HEK293 (cell line): Measurements from ENCODE around the gene NFKBIE.
A peak's percentile ranks its signal among the peaks of the same experiment; 100 is the strongest.

ENCODE experiments used
- CTCF ChIA-PET: fragments of 350-600 bp; formaldehyde crosslinking; extraction: SDS; loops from one replicate; lab custom pipeline; 2021; ENCODE audit warnings: antibody characterized with exemption; lab: Yijun Ruan, JAX
- POLR2A ChIA-PET: fragments of 300-600 bp; formaldehyde crosslinking; extraction: SDS; loops from one replicate; lab custom pipeline; 2020; ENCODE audit warnings: antibody characterized with exemption, inconsistent platforms; lab: Yijun Ruan, JAX
- H3K27ac ChIP-seq: fragments of 200-500 bp; sonication (Bioruptor generic); 2 replicates; pipeline ENCODE4 v1.5.1; 2014; ENCODE audit warnings: low read depth, low read length, control low read depth, inconsistent platforms; ENCODE audit errors: extremely low read depth
- H3K36me3 ChIP-seq, 2 experiments: fragments of 200-500 bp in 1 of 2; sonication (Bioruptor generic) in 1 of 2; 1 replicate in 1 of 2; 2 replicates in 1 of 2; pipeline ENCODE4 v1.5.1; 2014 to 2017; ENCODE audit warnings: inconsistent platforms in 2 of 2, low read length in 2 of 2; ENCODE audit not compliant: control insufficient read depth in 2 of 2, insufficient read depth in 1 of 2
- H3K4me1 ChIP-seq: fragments of 200-500 bp; sonication (Bioruptor generic); 2 replicates; pipeline ENCODE4 v1.5.1; 2014; ENCODE audit warnings: mild to moderate bottlenecking, low read length, inconsistent platforms; ENCODE audit not compliant: control insufficient read depth, insufficient read depth
- H3K4me3 ChIP-seq: 2 replicates; pipeline ENCODE4 v1.5.1; 2011; ENCODE audit warnings: low read depth, mild to moderate bottlenecking, control low read depth, low read length, moderate library complexity
- H3K9me3 ChIP-seq: fragments of 200-500 bp; sonication (Bioruptor generic); 2 replicates; pipeline ENCODE4 v1.5.1; 2014; ENCODE audit warnings: low read depth, low read length, inconsistent platforms; ENCODE audit not compliant: control insufficient read depth, insufficient read depth
- EGR2 ChIP-seq: fragments of 450-650 bp; formaldehyde crosslinking; IDR thresholded peaks from 2 replicates; pipeline ENCODE4 v1.5.1; 2016; ENCODE audit warnings: low read depth, missing biosample characterization, missing genetic modification characterization
- GLIS1 ChIP-seq: fragments of 450-650 bp; formaldehyde crosslinking; IDR thresholded peaks from 2 replicates; pipeline ENCODE4 v1.5.1; 2016; ENCODE audit warnings: missing biosample characterization, missing genetic modification characterization
- GLIS2 ChIP-seq: fragments of 450-650 bp; formaldehyde crosslinking; IDR thresholded peaks from 2 replicates; pipeline ENCODE4 v1.5.1; 2016; ENCODE audit warnings: missing biosample characterization, missing genetic modification characterization
- KLF1 ChIP-seq: fragments of 450-650 bp; formaldehyde crosslinking; IDR thresholded peaks from 2 replicates; pipeline ENCODE4 v1.5.1; 2016; ENCODE audit warnings: missing biosample characterization, missing genetic modification characterization
- PRDM10 ChIP-seq: fragments of 450-650 bp; formaldehyde crosslinking; IDR thresholded peaks from 2 replicates; pipeline ENCODE4 v1.5.1; 2016; ENCODE audit warnings: missing biosample characterization, missing genetic modification characterization
- RBAK ChIP-seq: fragments of 450-650 bp; formaldehyde crosslinking; IDR thresholded peaks from 2 replicates; pipeline ENCODE4 v1.5.1; 2016; ENCODE audit warnings: missing biosample characterization, missing genetic modification characterization
- SCRT1 ChIP-seq: fragments of 450-650 bp; formaldehyde crosslinking; IDR thresholded peaks from 2 replicates; pipeline ENCODE4 v1.5.1; 2016; ENCODE audit warnings: missing biosample characterization, missing genetic modification characterization, borderline replicate concordance
- SCRT2 ChIP-seq: fragments of 450-650 bp; formaldehyde crosslinking; IDR thresholded peaks from 2 replicates; pipeline ENCODE4 v1.5.1; 2016; ENCODE audit warnings: missing biosample characterization, missing genetic modification characterization
- SP2 ChIP-seq: fragments of 450-650 bp; formaldehyde crosslinking; IDR thresholded peaks from 2 replicates; pipeline ENCODE4 v1.5.1; 2016; ENCODE audit warnings: missing biosample characterization, missing genetic modification characterization
- WT1 ChIP-seq: fragments of 450-650 bp; formaldehyde crosslinking; IDR thresholded peaks from 2 replicates; pipeline ENCODE4 v1.5.1; 2016; ENCODE audit warnings: missing biosample characterization, missing genetic modification characterization
- YY2 ChIP-seq: fragments of 450-650 bp; formaldehyde crosslinking; IDR thresholded peaks from 2 replicates; pipeline ENCODE4 v1.5.1; 2016; ENCODE audit warnings: missing biosample characterization, missing genetic modification characterization
- ZBTB44 ChIP-seq: fragments of 450-650 bp; IDR thresholded peaks from 2 replicates; pipeline ENCODE4 v1.5.1; 2018; ENCODE audit warnings: missing biosample characterization, mild to moderate bottlenecking, missing genetic modification characterization
- ZNF114 ChIP-seq: fragments of 450-650 bp; formaldehyde crosslinking; IDR thresholded peaks from 2 replicates; pipeline ENCODE4 v1.5.0; 2017; ENCODE audit warnings: missing biosample characterization, missing genetic modification characterization
- ZNF202 ChIP-seq: fragments of 450-650 bp; formaldehyde crosslinking; IDR thresholded peaks from 2 replicates; pipeline ENCODE4 v1.5.1; 2016; ENCODE audit warnings: missing biosample characterization, missing genetic modification characterization, borderline replicate concordance
- ZNF214 ChIP-seq: fragments of 450-650 bp; formaldehyde crosslinking; IDR thresholded peaks from 2 replicates; pipeline ENCODE4 v1.5.1; 2017; ENCODE audit warnings: missing biosample characterization, mild to moderate bottlenecking, missing genetic modification characterization, borderline replicate concordance
- ZNF335 ChIP-seq: fragments of 450-650 bp; formaldehyde crosslinking; conservative IDR thresholded peaks from 2 replicates; pipeline ENCODE4 v1.5.1; 2016; ENCODE audit warnings: missing biosample characterization, missing genetic modification characterization
- ZNF670 ChIP-seq: fragments of 450-650 bp; formaldehyde crosslinking; IDR thresholded peaks from 2 replicates; pipeline ENCODE4 v1.5.1; 2016; ENCODE audit warnings: missing biosample characterization, missing genetic modification characterization, low read depth
- ZNF843 ChIP-seq: fragments of 450-650 bp; formaldehyde crosslinking; IDR thresholded peaks from 2 replicates; pipeline ENCODE4 v1.5.1; 2016; ENCODE audit warnings: missing biosample characterization, missing genetic modification characterization
- TF ChIP-seq, protein P1 (sequence below): fragments of 450-650 bp; formaldehyde crosslinking; IDR thresholded peaks from 2 replicates; pipeline ENCODE4 v1.5.1; 2016; ENCODE audit warnings: missing biosample characterization, missing genetic modification characterization
- TF ChIP-seq, protein P2 (sequence below): fragments of 450-650 bp; formaldehyde crosslinking; IDR thresholded peaks from 2 replicates; pipeline ENCODE4 v1.5.1; 2017; ENCODE audit warnings: missing biosample characterization, missing genetic modification characterization

The NFKBIE gene

DNA sequence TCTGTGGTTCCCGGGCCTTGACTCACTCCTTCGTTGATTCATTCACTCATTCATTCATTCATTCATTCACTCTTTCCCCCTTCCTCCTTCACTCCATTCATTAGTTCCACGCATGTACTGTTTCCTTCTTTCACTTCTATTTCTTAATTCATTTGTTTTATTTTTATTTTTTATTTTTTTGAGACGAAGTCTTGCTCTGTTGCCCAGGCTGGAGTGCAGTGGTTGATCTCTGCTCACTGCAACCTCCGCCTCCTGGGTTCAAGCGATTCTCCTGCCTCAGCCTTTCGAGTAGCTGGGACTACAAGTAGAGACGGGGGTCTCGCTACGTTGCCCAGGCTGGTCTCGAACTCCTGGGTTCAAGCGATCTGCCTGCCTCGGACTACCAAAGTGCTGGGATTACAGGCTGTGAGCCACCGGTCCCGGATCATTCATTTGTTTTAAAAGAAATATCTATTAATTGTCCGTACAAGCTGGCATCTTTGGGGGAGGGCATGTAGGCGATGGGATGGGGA is 427 bp upstream of the NFKBIE start (continued):
- TF ChIP-seq SP2 (tag by site-specific recombination) = no peak
- TF ChIP-seq ZNF214 (tag by site-specific recombination) = no peak

DNA sequence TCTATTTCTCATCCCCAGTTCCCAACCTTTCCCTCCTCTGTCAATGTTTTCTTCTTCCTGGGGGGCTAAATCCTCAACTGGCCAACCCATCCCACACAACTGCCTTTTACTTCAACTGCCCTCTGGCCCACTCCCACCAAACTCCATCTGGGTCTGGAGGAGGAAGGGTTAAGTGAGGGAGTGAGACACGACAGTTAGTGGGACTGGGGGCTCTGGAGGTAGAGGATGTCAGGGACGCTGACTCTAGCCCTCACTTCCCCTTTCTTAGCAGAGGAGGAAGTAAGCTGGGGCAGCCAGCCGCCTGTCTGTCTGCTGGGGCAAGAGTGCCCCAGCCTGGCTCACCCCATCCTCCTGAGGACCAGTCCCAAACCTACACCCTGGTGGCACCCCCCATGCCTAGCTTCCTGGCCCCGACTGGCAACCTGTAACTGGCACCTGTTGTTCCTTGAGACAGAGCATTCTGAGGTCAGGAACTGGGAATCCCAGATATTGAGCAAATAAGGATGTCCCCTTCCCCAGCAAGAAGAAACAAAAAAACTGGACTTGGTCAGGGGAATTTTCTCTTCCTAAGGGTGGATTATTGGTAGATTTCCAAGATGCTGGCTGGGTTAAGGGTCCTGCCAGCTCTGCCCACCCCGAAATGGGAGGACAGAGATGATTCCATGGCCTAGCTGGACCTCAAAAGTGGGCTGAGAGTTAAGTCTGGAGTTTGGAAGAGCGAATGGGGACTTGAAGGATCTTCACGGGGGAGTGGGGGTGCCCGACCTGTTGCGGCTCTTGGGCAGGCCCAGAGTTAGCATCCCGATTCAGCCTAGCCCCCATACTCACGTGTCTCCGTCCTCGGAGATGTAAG is 971 bp downstream of the NFKBIE start:
- no peak overlapping the region for H3K27ac ChIP-seq
- ChIA-PET POLR2A (interaction anchor here (0.6 to 2.2 kb wide), 4 partner anchors 17 to 555 kb away, joined by 3 to 15 read pairs (median 4); partner anchors contain the start of genes AARS2 and HSP90AB1), CTCF (interaction anchor here (0.6 to 1.0 kb wide), 10 partner anchors 8 to 624 kb away, joined by 3 to 5 read pairs (median 3); no protein-coding TSS in a partner anchor)
- peaks cover 4% of the 10 kb centered on the region; the same call in 1 of the 2 replicates for H3K4me1 ChIP-seq
- TF ChIP-seq EGR2 (tag by site-specific recombination) (peak; percentile 55; the same call in 1 of the 2 replicates), SCRT2 (peak; percentile 99), KLF1 (tag by site-specific recombination) (no peak), ZNF335 (tag by site-specific recombination) (peak; percentile 64; the same call in 1 of the 2 replicates), SCRT1 (tag by site-specific recombination) (peak; percentile 92), PRDM10 (tag by site-specific recombination) (peak; percentile 47; the same call in 1 of the 2 replicates)
- H3K4me3 ChIP-seq = peak overlapping the region; percentile 62
- no peaks in the 10 kb centered on the region for H3K9me3 ChIP-seq
- H3K36me3 ChIP-seq = peaks cover 0 to 22% of the 10 kb centered on the region in 2 experiments; a peak in 1 of 3 replicates

DNA sequence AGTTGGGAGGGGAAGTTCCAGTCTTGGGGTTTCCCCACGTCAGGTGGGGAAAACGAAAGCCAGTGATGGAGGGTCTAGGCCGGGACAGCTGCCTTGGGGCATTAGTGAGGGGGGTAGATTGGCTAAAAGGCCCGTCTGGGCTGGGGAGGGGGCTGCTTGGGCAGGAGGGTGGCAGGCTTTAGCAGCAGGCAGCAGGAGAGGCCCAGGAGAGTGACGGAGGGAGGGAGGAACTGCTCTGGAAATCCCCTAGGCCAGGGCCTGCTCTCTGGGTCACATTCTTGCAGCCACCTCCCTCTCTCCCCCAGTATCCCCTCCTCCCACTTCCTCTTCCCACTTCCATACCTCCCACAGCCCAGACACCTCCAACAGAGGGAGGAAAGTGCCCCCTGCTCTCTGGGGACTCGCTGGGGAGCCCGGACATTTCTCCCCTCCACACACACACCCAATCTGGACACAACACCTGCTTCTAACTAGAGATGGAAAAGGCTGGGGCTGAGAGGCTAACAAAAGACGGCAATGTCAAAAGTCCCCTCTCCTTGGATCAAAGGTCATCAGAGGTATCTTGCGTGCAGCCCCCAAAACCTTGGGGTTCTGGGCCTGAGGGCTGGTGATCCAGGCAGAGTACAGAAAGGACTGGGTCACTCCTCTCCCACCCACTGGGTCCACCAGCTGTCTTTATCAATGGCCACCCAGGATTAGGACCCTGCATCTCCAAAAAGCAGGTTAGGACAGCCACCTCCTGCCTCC is 1.8 kb downstream of the NFKBIE start:
- POLR2A ChIA-PET = interaction anchor here (0.6 to 2.2 kb wide), 3 partner anchors 11 to 50 kb away, joined by 3 to 15 read pairs (median 4); partner anchors contain the start of genes AARS2 and HSP90AB1
- Histone ChIP-seq H3K36me3 (peaks cover 0 to 29% of the 10 kb centered on the region in 2 experiments; a peak in 1 of 3 replicates), H3K9me3 (no peaks in the 10 kb centered on the region), H3K27ac (no peak overlapping the region), H3K4me3 (no peak overlapping the region), H3K4me1 (peaks cover 4% of the 10 kb centered on the region; the same call in 1 of the 2 replicates)
- CTCF ChIA-PET = interaction anchor here (0.6 to 2.6 kb wide), 6 partner anchors 10 to 134 kb away, joined by 3 to 8 read pairs (median 3); no protein-coding TSS in a partner anchor
- TF ChIP-seq, protein P1, sequence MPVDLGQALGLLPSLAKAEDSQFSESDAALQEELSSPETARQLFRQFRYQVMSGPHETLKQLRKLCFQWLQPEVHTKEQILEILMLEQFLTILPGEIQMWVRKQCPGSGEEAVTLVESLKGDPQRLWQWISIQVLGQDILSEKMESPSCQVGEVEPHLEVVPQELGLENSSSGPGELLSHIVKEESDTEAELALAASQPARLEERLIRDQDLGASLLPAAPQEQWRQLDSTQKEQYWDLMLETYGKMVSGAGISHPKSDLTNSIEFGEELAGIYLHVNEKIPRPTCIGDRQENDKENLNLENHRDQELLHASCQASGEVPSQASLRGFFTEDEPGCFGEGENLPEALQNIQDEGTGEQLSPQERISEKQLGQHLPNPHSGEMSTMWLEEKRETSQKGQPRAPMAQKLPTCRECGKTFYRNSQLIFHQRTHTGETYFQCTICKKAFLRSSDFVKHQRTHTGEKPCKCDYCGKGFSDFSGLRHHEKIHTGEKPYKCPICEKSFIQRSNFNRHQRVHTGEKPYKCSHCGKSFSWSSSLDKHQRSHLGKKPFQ (tag by site-specific recombination) = no peak
- TF ChIP-seq ZNF843 (tag by site-specific recombination) (no peak), WT1 (tag by site-specific recombination) (no peak), RBAK (tag by site-specific recombination) (no peak), ZBTB44 (no peak), YY2 (tag by site-specific recombination) (no peak), SP2 (tag by site-specific recombination) (peak; percentile 33; the same call in 1 of the 2 replicates), GLIS1 (tag by site-specific recombination) (peak; percentile 80), ZNF114 (no peak), GLIS2 (tag by site-specific recombination) (0 out of 2 replicates have a peak, but pooled peaks have one; percentile 13), ZNF202 (tag by site-specific recombination) (no peak), ZNF670 (no peak), EGR2 (tag by site-specific recombination) (peak; percentile 78)
- TF ChIP-seq, protein P2, sequence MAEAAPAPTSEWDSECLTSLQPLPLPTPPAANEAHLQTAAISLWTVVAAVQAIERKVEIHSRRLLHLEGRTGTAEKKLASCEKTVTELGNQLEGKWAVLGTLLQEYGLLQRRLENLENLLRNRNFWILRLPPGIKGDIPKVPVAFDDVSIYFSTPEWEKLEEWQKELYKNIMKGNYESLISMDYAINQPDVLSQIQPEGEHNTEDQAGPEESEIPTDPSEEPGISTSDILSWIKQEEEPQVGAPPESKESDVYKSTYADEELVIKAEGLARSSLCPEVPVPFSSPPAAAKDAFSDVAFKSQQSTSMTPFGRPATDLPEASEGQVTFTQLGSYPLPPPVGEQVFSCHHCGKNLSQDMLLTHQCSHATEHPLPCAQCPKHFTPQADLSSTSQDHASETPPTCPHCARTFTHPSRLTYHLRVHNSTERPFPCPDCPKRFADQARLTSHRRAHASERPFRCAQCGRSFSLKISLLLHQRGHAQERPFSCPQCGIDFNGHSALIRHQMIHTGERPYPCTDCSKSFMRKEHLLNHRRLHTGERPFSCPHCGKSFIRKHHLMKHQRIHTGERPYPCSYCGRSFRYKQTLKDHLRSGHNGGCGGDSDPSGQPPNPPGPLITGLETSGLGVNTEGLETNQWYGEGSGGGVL (tag by site-specific recombination) = 0 out of 2 replicates have a peak, but pooled peaks have one; percentile 24
